PC-9 (cell line): ENCODE data around the gene TNFRSF14. TPM values are rescaled to one million over a fixed set of nuclear protein-coding genes. Genes with fewer than 3 reads are reported as not detected.
A peak's percentile ranks its signal among the peaks of the same experiment; 100 is the strongest.

ENCODE experiments used
- Bru-seq: library from RNA; stranded (reverse); fragments of 400-500 nt; gene quantifications from one replicate; lab custom pipeline; 2021; lab: Mats Ljungman, UMichigan
- BruChase-seq, 2 experiments: library from RNA; stranded (reverse); fragments of 400-500 nt; gene quantifications; one replicate each; lab custom pipeline; 2021; lab: Mats Ljungman, UMichigan
- BruUV-seq: library from RNA; stranded (reverse); fragments of 400-500 nt; replicated peaks from 2 replicates; lab custom pipeline; 2021; lab: Mats Ljungman, UMichigan
- CTCF ChIA-PET: fragments of 300-600 bp; sonication (Branson Sonifier 250); formaldehyde crosslinking; loops from one replicate; lab custom pipeline; 2022; ENCODE audit warnings: antibody characterized with exemption; lab: Charles Lee
- POLR2A ChIA-PET: fragments of 300-600 bp; sonication (Branson Sonifier 250); formaldehyde crosslinking; loops from one replicate; lab custom pipeline; 2022; ENCODE audit warnings: antibody characterized with exemption; ENCODE audit not compliant: unreplicated experiment; lab: Charles Lee
- DNase-seq, 2 experiments: peaks; one replicate each; pipeline versions ENCODE4 v3.0.0 to v3.0.0-alpha.2; 2015 to 2022; ENCODE audit warnings: mixed read lengths in 1 of 2
- H2AFZ ChIP-seq: fragments of 200-600 bp; sonication (generic); 2 replicates; pipeline ENCODE4 v1.8.1; 2017; ENCODE audit warnings: antibody characterized with exemption
- H3F3A ChIP-seq: fragments of 200-600 bp; sonication (generic); 2 replicates; pipeline ENCODE4 v1.8.1; 2017; ENCODE audit warnings: antibody characterized with exemption, mild to moderate bottlenecking, low read depth; ENCODE audit not compliant: insufficient read depth
- H3K27ac ChIP-seq: fragments of 200-600 bp; sonication (generic); 2 replicates; pipeline ENCODE4 v1.6.1; 2016; ENCODE audit warnings: mixed run types
- H3K27me3 ChIP-seq: fragments of 200-600 bp; sonication (generic); 2 replicates; pipeline ENCODE4 v1.6.1; 2016; ENCODE audit warnings: low read depth, mixed run types; ENCODE audit not compliant: insufficient read depth
- H3K36me3 ChIP-seq: fragments of 200-600 bp; sonication (generic); 2 replicates; pipeline ENCODE4 v1.6.1; 2016; ENCODE audit warnings: low read depth, mixed run types
- H3K4me1 ChIP-seq: fragments of 200-600 bp; sonication (generic); replicated peaks from 2 replicates; pipeline ENCODE4 v1.6.1; 2016; ENCODE audit warnings: mixed run types; ENCODE audit not compliant: insufficient read depth
- H3K4me2 ChIP-seq: fragments of 200-600 bp; sonication (generic); 2 replicates; pipeline ENCODE4 v1.6.1; 2017; ENCODE audit warnings: mixed run types
- H3K4me3 ChIP-seq: fragments of 200-600 bp; sonication (generic); 2 replicates; pipeline ENCODE4 v1.6.1; 2016; ENCODE audit warnings: mixed run types
- H3K79me2 ChIP-seq: fragments of 200-600 bp; sonication (generic); 2 replicates; pipeline ENCODE4 v1.6.1; 2017; ENCODE audit warnings: low read depth, mixed run types
- H3K9me2 ChIP-seq: fragments of 200-600 bp; sonication (generic); 2 replicates; pipeline ENCODE4 v1.8.1; 2017; ENCODE audit warnings: mild to moderate bottlenecking; ENCODE audit not compliant: insufficient read depth
- H3K9me3 ChIP-seq: fragments of 200-600 bp; sonication (generic); 2 replicates; pipeline ENCODE4 v1.8.1; 2016; ENCODE audit warnings: low read depth; ENCODE audit not compliant: insufficient read depth
- H4K20me1 ChIP-seq: fragments of 200-600 bp; sonication (generic); 2 replicates; pipeline ENCODE4 v1.8.1; 2017; ENCODE audit not compliant: insufficient read depth
- CTCF ChIP-seq: fragments of 200-600 bp; sonication (generic); conservative IDR thresholded peaks from 2 replicates; pipeline ENCODE4 v1.6.1; 2017; ENCODE audit warnings: mixed run types, antibody characterized with exemption, mild to moderate bottlenecking, moderate library complexity
- EZH2 ChIP-seq: fragments of 200-600 bp; sonication (generic); IDR thresholded peaks from 2 replicates; pipeline ENCODE4 v1.8.0; 2017; ENCODE audit warnings: antibody characterized with exemption, low read depth
- intact Hi-C: fragments of 100-400 bp; cut with micrococcal nuclease; formaldehyde crosslinking; loops from one replicate; pipeline ENCODE4 v1.10.0; 2022; ENCODE audit not compliant: unreplicated experiment
- long read RNA-seq: library from polyadenylated mRNA; stranded (forward); transcript quantifications from one replicate; pipeline ENCODE4 v2.0.0, GENCODE V29; 2022
- total RNA-seq: library from RNA; stranded (reverse); gene quantifications from 2 replicates; pipeline ENCODE4 v1.2.3, GENCODE V29; 2021

Gene TNFRSF14
- total RNA-seq = 9.9 and 13.8 TPM in 2 replicates
- Bru-seq, nascent RNA = percentile 25 among the genes with signal in this experiment
- percentile 31 among the genes with signal in this experiment for BruChase-seq, experiment 1, labeled RNA remaining after a 2-hour chase
- percentile 36 among the genes with signal in this experiment for BruChase-seq, experiment 2, labeled RNA remaining after a 6-hour chase
- long read RNA-seq, transcript TNFRSF14-201 (8 exons, 1,707 nt) = major isoform, 5 of 10 reads
- long read RNA-seq, partial matches to known transcripts = 3 of 10 reads
- long read RNA-seq, other reads (novel, unspliced or antisense) = 2 of 10 reads

GRCh38 chr1:2556277-2556677 is at the start of gene TNFRSF14:
TSS of gene TNFRSF14 (plus strand) at chr1:2556371. CDS start at chr1:2556665, 294 bp downstream.
- no TSS peak for BruUV-seq
- Histone ChIP-seq H3K9me3 (no peaks in the 10 kb centered on the region), H3K36me3 (no peaks in the 10 kb centered on the region), H3F3A (no peaks in the 10 kb centered on the region), H3K4me2 (peak within 1 kb of the TSS; percentile 85), H3K4me3 (peak within 1 kb of the TSS; percentile 64), H3K9me2 (no peaks in the 10 kb centered on the region), H2AFZ (peak within 1 kb of the TSS; percentile 76), H3K4me1 (no peaks in the 10 kb centered on the region), H4K20me1 (no peaks in the 10 kb centered on the region), H3K27me3 (no peaks in the 10 kb centered on the region; the same call in 1 of the 2 replicates), H3K79me2 (no peaks in the 10 kb centered on the region), H3K27ac (no peak within 1 kb of the TSS)
- POLR2A ChIA-PET = interaction anchor here (0.5 kb wide), 2 partner anchors 30 to 132 kb away, joined by 3 to 9 read pairs; partner anchors contain the start of gene PANK4
- CTCF ChIA-PET = no interaction called here
- peak in 1 of 2 experiments; percentile 45 for DNase-seq
- TF ChIP-seq CTCF (no peak), EZH2 (no peak)
- intact Hi-C loops = no loop called here

GRCh38 chr1:2506901-2507565 is 49.1 kb upstream of the TNFRSF14 start:
- H3F3A ChIP-seq = no peaks in the 10 kb centered on the region
- no TSS peak for BruUV-seq
- no peaks in the 10 kb centered on the region for H3K79me2 ChIP-seq
- H2AFZ ChIP-seq = no peak overlapping the region
- no peaks in the 10 kb centered on the region for H3K27me3 ChIP-seq
- no peak overlapping the region for H3K4me2 ChIP-seq
- no peaks in the 10 kb centered on the region for H3K9me2 ChIP-seq
- peaks cover 5% of the 10 kb centered on the region; the same call in 1 of the 2 replicates for H4K20me1 ChIP-seq
- intact Hi-C loops = no loop called here
- H3K9me3 ChIP-seq = no peaks in the 10 kb centered on the region
- H3K36me3 ChIP-seq = no peaks in the 10 kb centered on the region
- POLR2A ChIA-PET = no interaction called here
- H3K4me3 ChIP-seq = no peak overlapping the region
- TF ChIP-seq EZH2 = no peak
- no peak for TF ChIP-seq CTCF
- H3K27ac ChIP-seq = no peak overlapping the region
- no peak for DNase-seq
- CTCF ChIA-PET = no interaction called here
- no peaks in the 10 kb centered on the region for H3K4me1 ChIP-seq

GRCh38 chr1:2507744-2508155 is 48.4 kb upstream of the TNFRSF14 start:
- Histone ChIP-seq H3K36me3 (no peaks in the 10 kb centered on the region), H3K27ac (no peak overlapping the region), H2AFZ (no peak overlapping the region), H3K79me2 (no peaks in the 10 kb centered on the region), H3K4me1 (no peaks in the 10 kb centered on the region), H3K9me2 (no peaks in the 10 kb centered on the region), H3K27me3 (no peaks in the 10 kb centered on the region), H3K9me3 (no peaks in the 10 kb centered on the region), H4K20me1 (peaks cover 5% of the 10 kb centered on the region; the same call in 1 of the 2 replicates), H3F3A (no peaks in the 10 kb centered on the region), H3K4me2 (no peak overlapping the region), H3K4me3 (no peak overlapping the region)
- intact Hi-C loops = no loop called here
- ChIA-PET POLR2A (no interaction called here), CTCF (no interaction called here)
- BruUV-seq = no TSS peak
- no peak for DNase-seq
- TF ChIP-seq CTCF (no peak), EZH2 (no peak)
